Measurements from ENCODE around the gene RTF1.

Gene RTF1

GRCh38 chr15:41492597-41493204 lies 75.8 kb downstream of the RTF1 start:
- TF ChIP-seq GATA2 (IDR thresholded peaks at IDR 0.05; ENCODE audit: low read depth, low read length) (no peak), GATA3 (IDR thresholded peaks at IDR 0.05; ENCODE audit: low read depth, low read length) (no peak)

- no peak for TF ChIP-seq GATA2 (IDR thresholded peaks at IDR 0.05; ENCODE audit: low read depth, low read length)
- TF ChIP-seq GATA3 (IDR thresholded peaks at IDR 0.05; ENCODE audit: low read depth, low read length), result no peak
Observed at GRCh38 chr15:41493205-41493901, 76.5 kb downstream of the RTF1 start, which contains the start of gene ITPKA. ITPKA (plus strand) TSS chr15:41493874; CDS start chr15:41493928, 54 bp downstream.

- no peak for TF ChIP-seq GATA3 (IDR thresholded peaks at IDR 0.05; ENCODE audit: low read depth, low read length)
- TF ChIP-seq GATA2 (IDR thresholded peaks at IDR 0.05; ENCODE audit: low read depth, low read length), result no peak
Observed at GRCh38 chr15:41493902-41494189, 77.0 kb downstream of the RTF1 start.

- TF ChIP-seq GATA2 (IDR thresholded peaks at IDR 0.05; ENCODE audit: low read depth, low read length), result no peak
- TF ChIP-seq GATA3 (IDR thresholded peaks at IDR 0.05; ENCODE audit: low read depth, low read length), result no peak
Observed at GRCh38 chr15:41494190-41494921, 77.5 kb downstream of the RTF1 start.

- TF ChIP-seq GATA3 (IDR thresholded peaks at IDR 0.05; ENCODE audit: low read depth, low read length) (no peak), GATA2 (IDR thresholded peaks at IDR 0.05; ENCODE audit: low read depth, low read length) (no peak)
Observed at GRCh38 chr15:41494922-41495735, 78.2 kb downstream of the RTF1 start.

- no peak for TF ChIP-seq GATA2 (IDR thresholded peaks at IDR 0.05; ENCODE audit: low read depth, low read length)
- no peak for TF ChIP-seq GATA3 (IDR thresholded peaks at IDR 0.05; ENCODE audit: low read depth, low read length)
Observed at GRCh38 chr15:41495736-41496599, 79.1 kb downstream of the RTF1 start.

GRCh38 chr15:41498657-41499056 lies 81.8 kb downstream of the RTF1 start:
- TF ChIP-seq GATA3 (IDR thresholded peaks at IDR 0.05; ENCODE audit: low read depth, low read length) (no peak), GATA2 (IDR thresholded peaks at IDR 0.05; ENCODE audit: low read depth, low read length) (no peak)

GRCh38 chr15:41499109-41499851 lies 82.4 kb downstream of the RTF1 start:
- TF ChIP-seq GATA3 (IDR thresholded peaks at IDR 0.05; ENCODE audit: low read depth, low read length), result no peak
- no peak for TF ChIP-seq GATA2 (IDR thresholded peaks at IDR 0.05; ENCODE audit: low read depth, low read length)

GRCh38 chr15:41501191-41501917 lies 84.5 kb downstream of the RTF1 start:
- TF ChIP-seq GATA3 (IDR thresholded peaks at IDR 0.05; ENCODE audit: low read depth, low read length) (no peak), GATA2 (IDR thresholded peaks at IDR 0.05; ENCODE audit: low read depth, low read length) (no peak)

- TF ChIP-seq GATA2 (IDR thresholded peaks at IDR 0.05; ENCODE audit: low read depth, low read length) (no peak), GATA3 (IDR thresholded peaks at IDR 0.05; ENCODE audit: low read depth, low read length) (no peak)
Observed at GRCh38 chr15:41501931-41502794, 85.3 kb downstream of the RTF1 start.

Measured in SH-SY5Y (cell line).